ENCODE data around the gene FGF22. TPM values are rescaled to one million over a fixed set of nuclear protein-coding genes. Genes with fewer than 3 reads are reported as not detected.

Gene FGF22
- total and polyA plus RNA-seq, 2 of the 13 experiments (the other 11 are each of a cell fraction or from before 2014, with no cell fraction given), result 0.24 TPM; not detected in 1

DNA sequence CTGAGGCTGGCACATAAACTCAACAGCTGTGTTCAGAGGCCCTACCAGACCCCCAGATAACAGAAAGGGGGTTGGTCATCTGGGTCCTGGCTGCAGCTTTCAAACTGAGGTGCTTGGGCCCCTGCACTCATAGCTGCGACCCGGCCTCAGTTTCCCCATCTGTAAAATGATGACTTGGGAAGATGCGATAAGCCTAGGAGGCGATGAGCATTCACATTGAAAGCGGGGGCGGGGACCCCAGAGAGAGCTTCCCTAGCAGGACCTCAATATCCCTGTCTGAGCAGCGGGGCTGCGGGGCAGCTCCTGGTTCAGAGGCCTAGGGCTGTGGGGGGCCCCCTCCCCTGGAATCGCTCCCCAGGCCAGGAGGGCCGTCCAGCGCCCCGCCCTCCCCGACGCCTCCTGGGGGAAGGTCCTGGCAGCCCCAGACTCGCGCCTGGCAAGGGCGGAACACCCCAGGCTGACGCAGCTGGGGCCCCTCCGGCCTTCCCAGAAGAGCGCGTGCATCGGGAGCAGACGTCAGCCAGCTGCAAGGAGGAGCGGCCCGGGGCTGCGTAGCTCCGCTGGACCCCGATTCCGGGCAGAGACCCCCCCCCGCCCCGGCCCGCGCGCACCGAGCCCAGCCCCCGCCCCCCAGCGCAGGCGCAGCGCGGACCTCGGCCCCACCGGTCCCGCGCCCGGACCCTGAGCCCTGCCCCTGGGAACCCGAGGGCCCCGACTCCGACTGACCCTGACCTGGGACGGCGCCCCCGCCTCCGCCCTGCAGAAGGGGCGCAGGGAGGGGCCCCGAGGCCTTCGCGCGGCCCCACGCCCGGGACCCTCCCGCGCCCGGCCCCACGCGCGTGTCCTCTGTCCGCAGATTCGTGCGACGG, 40.0 kb downstream of the FGF22 start (continued):
- TF ChIP-seq, protein P1, sequence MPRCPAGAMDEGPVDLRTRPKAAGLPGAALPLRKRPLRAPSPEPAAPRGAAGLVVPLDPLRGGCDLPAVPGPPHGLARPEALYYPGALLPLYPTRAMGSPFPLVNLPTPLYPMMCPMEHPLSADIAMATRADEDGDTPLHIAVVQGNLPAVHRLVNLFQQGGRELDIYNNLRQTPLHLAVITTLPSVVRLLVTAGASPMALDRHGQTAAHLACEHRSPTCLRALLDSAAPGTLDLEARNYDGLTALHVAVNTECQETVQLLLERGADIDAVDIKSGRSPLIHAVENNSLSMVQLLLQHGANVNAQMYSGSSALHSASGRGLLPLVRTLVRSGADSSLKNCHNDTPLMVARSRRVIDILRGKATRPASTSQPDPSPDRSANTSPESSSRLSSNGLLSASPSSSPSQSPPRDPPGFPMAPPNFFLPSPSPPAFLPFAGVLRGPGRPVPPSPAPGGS (CRISPR knock-in tag; IDR thresholded peaks at IDR 0.05), result no peak
- no peak for TF ChIP-seq NONO (IDR thresholded peaks at IDR 0.05)
- no peak; the same call in 1 of the 2 replicates for TF ChIP-seq NONO (CRISPR knock-in tag; conservative IDR thresholded peaks at IDR 0.05)
- TF ChIP-seq, protein P2, sequence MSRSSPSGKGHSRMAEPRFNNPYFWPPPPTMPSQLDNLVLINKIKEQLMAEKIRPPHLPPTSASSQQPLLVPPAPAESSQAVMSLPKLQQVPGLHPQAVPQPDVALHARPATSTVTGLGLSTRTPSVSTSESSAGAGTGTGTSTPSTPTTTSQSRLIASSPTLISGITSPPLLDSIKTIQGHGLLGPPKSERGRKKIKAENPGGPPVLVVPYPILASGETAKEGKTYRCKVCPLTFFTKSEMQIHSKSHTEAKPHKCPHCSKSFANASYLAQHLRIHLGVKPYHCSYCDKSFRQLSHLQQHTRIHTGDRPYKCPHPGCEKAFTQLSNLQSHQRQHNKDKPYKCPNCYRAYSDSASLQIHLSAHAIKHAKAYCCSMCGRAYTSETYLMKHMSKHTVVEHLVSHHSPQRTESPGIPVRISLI (CRISPR knock-in tag; IDR thresholded peaks at IDR 0.05; ENCODE audit: borderline replicate concordance), result no peak
- TF ChIP-seq KDM3A (CRISPR knock-in tag; IDR thresholded peaks at IDR 0.05; ENCODE audit: low read depth), result no peak
- TF ChIP-seq HOXA5 (CRISPR knock-in tag; IDR thresholded peaks at IDR 0.05), result 0 out of 2 replicates have a peak, but pooled peaks have one; percentile 30
- TF ChIP-seq, protein P3, sequence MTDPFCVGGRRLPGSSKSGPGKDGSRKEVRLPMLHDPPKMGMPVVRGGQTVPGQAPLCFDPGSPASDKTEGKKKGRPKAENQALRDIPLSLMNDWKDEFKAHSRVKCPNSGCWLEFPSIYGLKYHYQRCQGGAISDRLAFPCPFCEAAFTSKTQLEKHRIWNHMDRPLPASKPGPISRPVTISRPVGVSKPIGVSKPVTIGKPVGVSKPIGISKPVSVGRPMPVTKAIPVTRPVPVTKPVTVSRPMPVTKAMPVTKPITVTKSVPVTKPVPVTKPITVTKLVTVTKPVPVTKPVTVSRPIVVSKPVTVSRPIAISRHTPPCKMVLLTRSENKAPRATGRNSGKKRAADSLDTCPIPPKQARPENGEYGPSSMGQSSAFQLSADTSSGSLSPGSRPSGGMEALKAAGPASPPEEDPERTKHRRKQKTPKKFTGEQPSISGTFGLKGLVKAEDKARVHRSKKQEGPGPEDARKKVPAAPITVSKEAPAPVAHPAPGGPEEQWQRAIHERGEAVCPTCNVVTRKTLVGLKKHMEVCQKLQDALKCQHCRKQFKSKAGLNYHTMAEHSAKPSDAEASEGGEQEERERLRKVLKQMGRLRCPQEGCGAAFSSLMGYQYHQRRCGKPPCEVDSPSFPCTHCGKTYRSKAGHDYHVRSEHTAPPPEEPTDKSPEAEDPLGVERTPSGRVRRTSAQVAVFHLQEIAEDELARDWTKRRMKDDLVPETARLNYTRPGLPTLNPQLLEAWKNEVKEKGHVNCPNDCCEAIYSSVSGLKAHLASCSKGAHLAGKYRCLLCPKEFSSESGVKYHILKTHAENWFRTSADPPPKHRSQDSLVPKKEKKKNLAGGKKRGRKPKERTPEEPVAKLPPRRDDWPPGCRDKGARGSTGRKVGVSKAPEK (CRISPR knock-in tag; IDR thresholded peaks at IDR 0.05; ENCODE audit: borderline replicate concordance), result no peak
- no peak for TF ChIP-seq MIER2 (CRISPR knock-in tag; IDR thresholded peaks at IDR 0.05)
- TF ChIP-seq DNMT1 (CRISPR knock-in tag; IDR thresholded peaks at IDR 0.05), result 0 out of 2 replicates have a peak, but pooled peaks have one; percentile 21
- no peak for TF ChIP-seq GTF2F1 (IDR thresholded peaks at IDR 0.05; ENCODE audit: low read length)
- peak; percentile 43; the same call in 1 of the 2 replicates for TF ChIP-seq FOXM1 (CRISPR knock-in tag; IDR thresholded peaks at IDR 0.05)
- no peak for TF ChIP-seq SSRP1 (CRISPR knock-in tag; IDR thresholded peaks at IDR 0.05)
- TF ChIP-seq ZNF816 (CRISPR knock-in tag; IDR thresholded peaks at IDR 0.05; ENCODE audit: borderline replicate concordance), result no peak
- no peak for TF ChIP-seq ZNF33A (CRISPR knock-in tag; IDR thresholded peaks at IDR 0.05; ENCODE audit: borderline replicate concordance)
- TF ChIP-seq KLF13 (CRISPR knock-in tag; IDR thresholded peaks at IDR 0.05), result no peak
- TF ChIP-seq, protein P4, sequence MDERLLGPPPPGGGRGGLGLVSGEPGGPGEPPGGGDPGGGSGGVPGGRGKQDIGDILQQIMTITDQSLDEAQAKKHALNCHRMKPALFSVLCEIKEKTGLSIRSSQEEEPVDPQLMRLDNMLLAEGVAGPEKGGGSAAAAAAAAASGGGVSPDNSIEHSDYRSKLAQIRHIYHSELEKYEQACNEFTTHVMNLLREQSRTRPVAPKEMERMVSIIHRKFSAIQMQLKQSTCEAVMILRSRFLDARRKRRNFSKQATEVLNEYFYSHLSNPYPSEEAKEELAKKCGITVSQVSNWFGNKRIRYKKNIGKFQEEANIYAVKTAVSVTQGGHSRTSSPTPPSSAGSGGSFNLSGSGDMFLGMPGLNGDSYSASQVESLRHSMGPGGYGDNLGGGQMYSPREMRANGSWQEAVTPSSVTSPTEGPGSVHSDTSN (CRISPR knock-in tag; IDR thresholded peaks at IDR 0.05), result no peak
- TF ChIP-seq ZNF317 (CRISPR knock-in tag; IDR thresholded peaks at IDR 0.05), result no peak
- no peak for TF ChIP-seq ZNF850 (CRISPR knock-in tag; conservative IDR thresholded peaks at IDR 0.05)
- TF ChIP-seq SKI (IDR thresholded peaks at IDR 0.05; ENCODE audit: partially characterized antibody), result no peak
- TF ChIP-seq, protein P5, sequence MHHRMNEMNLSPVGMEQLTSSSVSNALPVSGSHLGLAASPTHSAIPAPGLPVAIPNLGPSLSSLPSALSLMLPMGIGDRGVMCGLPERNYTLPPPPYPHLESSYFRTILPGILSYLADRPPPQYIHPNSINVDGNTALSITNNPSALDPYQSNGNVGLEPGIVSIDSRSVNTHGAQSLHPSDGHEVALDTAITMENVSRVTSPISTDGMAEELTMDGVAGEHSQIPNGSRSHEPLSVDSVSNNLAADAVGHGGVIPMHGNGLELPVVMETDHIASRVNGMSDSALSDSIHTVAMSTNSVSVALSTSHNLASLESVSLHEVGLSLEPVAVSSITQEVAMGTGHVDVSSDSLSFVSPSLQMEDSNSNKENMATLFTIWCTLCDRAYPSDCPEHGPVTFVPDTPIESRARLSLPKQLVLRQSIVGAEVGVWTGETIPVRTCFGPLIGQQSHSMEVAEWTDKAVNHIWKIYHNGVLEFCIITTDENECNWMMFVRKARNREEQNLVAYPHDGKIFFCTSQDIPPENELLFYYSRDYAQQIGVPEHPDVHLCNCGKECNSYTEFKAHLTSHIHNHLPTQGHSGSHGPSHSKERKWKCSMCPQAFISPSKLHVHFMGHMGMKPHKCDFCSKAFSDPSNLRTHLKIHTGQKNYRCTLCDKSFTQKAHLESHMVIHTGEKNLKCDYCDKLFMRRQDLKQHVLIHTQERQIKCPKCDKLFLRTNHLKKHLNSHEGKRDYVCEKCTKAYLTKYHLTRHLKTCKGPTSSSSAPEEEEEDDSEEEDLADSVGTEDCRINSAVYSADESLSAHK (CRISPR knock-in tag; IDR thresholded peaks at IDR 0.05; ENCODE audit: borderline replicate concordance), result no peak
- TF ChIP-seq DMAP1 (CRISPR knock-in tag; IDR thresholded peaks at IDR 0.05), result no peak; the same call in 1 of the 2 replicates
- TF ChIP-seq ZNF251 (CRISPR knock-in tag; IDR thresholded peaks at IDR 0.05), result no peak
